PC-3 (cell line): ENCODE measurements around the gene KCTD1. TPM values are rescaled to one million over a fixed set of nuclear protein-coding genes. Genes with fewer than 3 reads are reported as not detected.

Experiments
- ATAC-seq: fragments of 200-7000 bp; cut with Tn5 transposase; 2 replicates; pipeline ENCODE4 v1.9.1; 2020; ENCODE audit warnings: mild to moderate bottlenecking, moderate library complexity
- BruUV-seq: library from RNA; stranded (reverse); fragments of 400-500 nt; replicated peaks from 2 replicates; lab custom pipeline; 2021; lab: Mats Ljungman, UMichigan
- CTCF ChIA-PET: fragments of 300-600 bp; sonication (Branson Sonifier 250); formaldehyde crosslinking; loops from one replicate; lab custom pipeline; 2022; ENCODE audit warnings: antibody characterized with exemption; lab: Charles Lee
- POLR2A ChIA-PET: fragments of 300-600 bp; sonication (Branson Sonifier 250); formaldehyde crosslinking; loops from one replicate; lab custom pipeline; 2022; ENCODE audit warnings: antibody characterized with exemption; ENCODE audit not compliant: unreplicated experiment; lab: Charles Lee
- DNase-seq: peaks from one replicate; pipeline ENCODE4 v3.0.0-alpha.2; 2015
- H2AFZ ChIP-seq: fragments of 300-600 bp; sonication (generic); 2 replicates; pipeline ENCODE4 v1.6.0; 2016; ENCODE audit warnings: antibody characterized with exemption, low read length
- H3F3A ChIP-seq: fragments of 300-600 bp; sonication (generic); one replicate; pipeline ENCODE4 v1.6.0; 2017; ENCODE audit warnings: antibody characterized with exemption, low read length, control low read depth, mild to moderate bottlenecking; ENCODE audit not compliant: unreplicated experiment
- H3K27ac ChIP-seq: fragments of 300-600 bp; sonication (generic); 2 replicates; pipeline ENCODE4 v1.5.1; 2016; ENCODE audit warnings: mild to moderate bottlenecking, low read length
- H3K27me3 ChIP-seq: fragments of 300-600 bp; sonication (generic); 2 replicates; pipeline ENCODE4 v1.6.1; 2016; ENCODE audit warnings: low read length, mixed read lengths
- H3K36me3 ChIP-seq: fragments of 300-600 bp; sonication (generic); 2 replicates; pipeline ENCODE4 v1.6.1; 2016; ENCODE audit warnings: low read depth, mixed run types, low read length, mixed read lengths
- H3K4me1 ChIP-seq: fragments of 300-600 bp; sonication (generic); 2 replicates; pipeline ENCODE4 v1.5.1; 2016; ENCODE audit warnings: low read length; ENCODE audit not compliant: insufficient read depth
- H3K4me2 ChIP-seq: fragments of 300-600 bp; sonication (generic); 2 replicates; pipeline ENCODE4 v1.6.0; 2016; ENCODE audit warnings: low read length
- H3K4me3 ChIP-seq: fragments of 300-600 bp; sonication (generic); 2 replicates; pipeline ENCODE4 v1.5.1; 2016; ENCODE audit warnings: mild to moderate bottlenecking, low read length, mixed read lengths
- H3K79me2 ChIP-seq: fragments of 300-600 bp; sonication (generic); 2 replicates; pipeline ENCODE4 v1.6.1; 2017; ENCODE audit warnings: low read length, mixed read lengths
- H3K9ac ChIP-seq: fragments of 300-600 bp; sonication (generic); 2 replicates; pipeline ENCODE4 v1.6.0; 2016; ENCODE audit warnings: mild to moderate bottlenecking, low read length
- H3K9me2 ChIP-seq: fragments of 300-600 bp; sonication (generic); replicated peaks from 2 replicates; pipeline ENCODE4 v1.6.1; 2016; ENCODE audit warnings: mixed run types, low read length, mixed read lengths
- H3K9me3 ChIP-seq: fragments of 300-600 bp; sonication (generic); 2 replicates; pipeline ENCODE4 v1.6.1; 2016; ENCODE audit warnings: low read length, mixed read lengths
- H4K20me1 ChIP-seq: fragments of 300-600 bp; sonication (generic); 2 replicates; pipeline ENCODE4 v1.6.1; 2016; ENCODE audit warnings: low read length, mixed read lengths
- EZH2 ChIP-seq: fragments of 300-600 bp; sonication (generic); IDR thresholded peaks from one replicate; pipeline ENCODE4 v1.6.1; 2017; ENCODE audit warnings: antibody characterized with exemption, mild to moderate bottlenecking, low read length; ENCODE audit not compliant: unreplicated experiment
- EZH2phosphoT487 ChIP-seq: fragments of 300-600 bp; sonication (generic); IDR thresholded peaks from 2 replicates; pipeline ENCODE4 v1.6.1; 2018; ENCODE audit warnings: mild to moderate bottlenecking, antibody characterized with exemption, low read length, borderline replicate concordance
- intact Hi-C: fragments of 100-400 bp; cut with micrococcal nuclease; formaldehyde crosslinking; loops from 2 replicates; pipeline ENCODE4 v1.9.0; 2023
- total RNA-seq: library from RNA; depleted of rRNA; stranded (reverse); fragments of >200 nt; gene quantifications from 2 replicates; pipeline ENCODE4 v1.2.3, GENCODE V29; 2014
- TF ChIP-seq, protein P1 (sequence below): fragments of 300-600 bp; sonication (generic); conservative IDR thresholded peaks from 2 replicates; pipeline ENCODE4 v1.5.1; 2017; ENCODE audit warnings: antibody characterized with exemption, low read depth, mild to moderate bottlenecking, low read length

Gene KCTD1
- total RNA-seq, 1 experiment from 2014 or later = 15.8 TPM

DNA sequence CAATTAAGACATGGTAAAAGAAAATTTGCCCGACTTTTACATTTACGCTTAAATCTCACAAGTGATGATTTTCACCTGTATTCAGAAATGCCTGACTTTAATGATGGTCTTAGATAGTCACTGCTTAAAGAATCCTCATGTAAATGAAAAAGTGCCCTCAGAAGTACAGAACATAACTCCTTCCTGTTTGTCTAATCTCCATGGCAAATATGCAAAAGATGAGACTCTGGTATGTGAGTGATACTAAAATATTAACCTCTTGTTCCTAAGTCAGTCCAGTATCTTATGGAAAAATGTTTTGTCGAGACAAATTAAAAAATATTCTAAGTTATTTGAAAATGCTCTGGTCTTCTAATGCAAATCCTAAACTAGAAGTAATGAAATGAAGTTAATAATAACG is 29.2 kb downstream of the KCTD1 start:
- no peak for ATAC-seq
- Histone ChIP-seq H3F3A (no peaks in the 10 kb centered on the region), H3K9me3 (no peaks in the 10 kb centered on the region), H3K27ac (no peak overlapping the region), H3K36me3 (no peaks in the 10 kb centered on the region), H3K79me2 (no peaks in the 10 kb centered on the region), H3K4me2 (no peak overlapping the region), H3K9me2 (no peaks in the 10 kb centered on the region), H4K20me1 (no peaks in the 10 kb centered on the region), H2AFZ (no peak overlapping the region), H3K9ac (no peak overlapping the region), H3K27me3 (no peaks in the 10 kb centered on the region), H3K4me1 (no peaks in the 10 kb centered on the region), H3K4me3 (no peak overlapping the region)
- TF ChIP-seq, protein P1, sequence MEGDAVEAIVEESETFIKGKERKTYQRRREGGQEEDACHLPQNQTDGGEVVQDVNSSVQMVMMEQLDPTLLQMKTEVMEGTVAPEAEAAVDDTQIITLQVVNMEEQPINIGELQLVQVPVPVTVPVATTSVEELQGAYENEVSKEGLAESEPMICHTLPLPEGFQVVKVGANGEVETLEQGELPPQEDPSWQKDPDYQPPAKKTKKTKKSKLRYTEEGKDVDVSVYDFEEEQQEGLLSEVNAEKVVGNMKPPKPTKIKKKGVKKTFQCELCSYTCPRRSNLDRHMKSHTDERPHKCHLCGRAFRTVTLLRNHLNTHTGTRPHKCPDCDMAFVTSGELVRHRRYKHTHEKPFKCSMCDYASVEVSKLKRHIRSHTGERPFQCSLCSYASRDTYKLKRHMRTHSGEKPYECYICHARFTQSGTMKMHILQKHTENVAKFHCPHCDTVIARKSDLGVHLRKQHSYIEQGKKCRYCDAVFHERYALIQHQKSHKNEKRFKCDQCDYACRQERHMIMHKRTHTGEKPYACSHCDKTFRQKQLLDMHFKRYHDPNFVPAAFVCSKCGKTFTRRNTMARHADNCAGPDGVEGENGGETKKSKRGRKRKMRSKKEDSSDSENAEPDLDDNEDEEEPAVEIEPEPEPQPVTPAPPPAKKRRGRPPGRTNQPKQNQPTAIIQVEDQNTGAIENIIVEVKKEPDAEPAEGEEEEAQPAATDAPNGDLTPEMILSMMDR = no peak
- TF ChIP-seq EZH2 (no peak), EZH2phosphoT487 (no peak)
- intact Hi-C loops = no loop called here
- POLR2A ChIA-PET = no interaction called here
- CTCF ChIA-PET = no interaction called here
- no peak for DNase-seq
- no TSS peak for BruUV-seq

GRCh38 chr18:26516964-26517363 is 31.4 kb downstream of the KCTD1 start:
- ChIA-PET POLR2A (no interaction called here), CTCF (no interaction called here)
- no peak overlapping the region for H3K4me3 ChIP-seq
- H3K4me1 ChIP-seq = no peaks in the 10 kb centered on the region
- no peak overlapping the region for H3K9ac ChIP-seq
- H3K27me3 ChIP-seq = no peaks in the 10 kb centered on the region
- no peak overlapping the region for H3K27ac ChIP-seq
- H3K9me2 ChIP-seq = no peaks in the 10 kb centered on the region
- no peaks in the 10 kb centered on the region for H4K20me1 ChIP-seq
- no peak overlapping the region for H2AFZ ChIP-seq
- ATAC-seq = no peak
- BruUV-seq = no TSS peak
- H3K36me3 ChIP-seq = no peaks in the 10 kb centered on the region
- intact Hi-C loops = no loop called here
- no peak for TF ChIP-seq EZH2phosphoT487
- TF ChIP-seq, protein P1 = no peak
- DNase-seq = no peak
- H3F3A ChIP-seq = no peaks in the 10 kb centered on the region
- no peak overlapping the region for H3K4me2 ChIP-seq
- H3K9me3 ChIP-seq = no peaks in the 10 kb centered on the region
- no peaks in the 10 kb centered on the region for H3K79me2 ChIP-seq

DNA sequence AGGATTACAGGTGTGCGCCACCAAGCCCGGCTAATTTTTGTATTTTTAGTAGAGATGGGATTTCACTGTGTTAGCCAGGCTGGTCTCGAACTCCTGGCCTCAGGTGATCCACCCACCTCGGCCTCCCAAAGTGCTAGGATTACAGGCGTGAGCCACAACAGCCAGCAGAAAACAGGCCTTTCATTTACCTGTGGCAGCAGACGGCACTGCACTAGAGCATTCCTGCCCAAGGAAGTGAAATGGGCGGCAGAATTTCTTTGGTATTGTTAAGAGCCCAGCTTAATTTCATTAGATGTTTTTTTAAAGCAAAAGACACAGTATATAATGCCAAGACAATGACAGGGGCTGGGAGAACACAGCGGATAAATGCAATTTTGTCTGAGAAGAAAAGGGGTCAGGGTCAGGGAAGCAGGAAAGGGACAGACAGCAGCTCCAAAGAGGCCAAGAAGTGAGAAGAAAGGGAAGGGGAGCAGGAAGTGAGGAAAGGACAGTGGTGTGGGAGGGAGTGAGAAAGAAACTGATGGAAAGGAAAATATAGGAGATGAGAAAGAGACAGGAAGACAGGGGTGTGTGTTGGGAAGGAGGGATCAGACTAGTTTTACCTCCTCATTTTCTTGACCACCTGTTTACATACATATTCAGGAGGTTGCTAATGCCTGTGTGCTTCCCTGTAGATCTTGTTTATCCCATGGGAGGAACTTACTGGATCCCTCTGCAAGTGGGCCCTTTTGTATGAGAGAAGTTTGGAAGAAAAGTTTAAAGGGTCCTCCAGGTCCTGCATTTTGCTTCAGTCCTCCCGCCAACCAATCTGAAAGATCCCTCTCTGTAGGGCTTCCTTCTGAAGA is 32.5 kb downstream of the KCTD1 start:
- BruUV-seq = no TSS peak
- H3K9ac ChIP-seq = no peak overlapping the region
- no peaks in the 10 kb centered on the region for H3F3A ChIP-seq
- DNase-seq (no peak), ATAC-seq (no peak)
- TF ChIP-seq, protein P1 = no peak
- TF ChIP-seq EZH2 = no peak
- no peak for TF ChIP-seq EZH2phosphoT487
- H3K9me2 ChIP-seq = no peaks in the 10 kb centered on the region
- no peak overlapping the region for H3K4me3 ChIP-seq
- POLR2A ChIA-PET = no interaction called here
- no peaks in the 10 kb centered on the region for H4K20me1 ChIP-seq
- H3K79me2 ChIP-seq = no peaks in the 10 kb centered on the region
- no peaks in the 10 kb centered on the region for H3K36me3 ChIP-seq
- H3K27me3 ChIP-seq = no peaks in the 10 kb centered on the region
- no peaks in the 10 kb centered on the region for H3K4me1 ChIP-seq
- H3K9me3 ChIP-seq = no peaks in the 10 kb centered on the region
- intact Hi-C loops = no loop called here
- H3K27ac ChIP-seq = no peak overlapping the region
- no peak overlapping the region for H2AFZ ChIP-seq
- CTCF ChIA-PET = no interaction called here
- no peak overlapping the region for H3K4me2 ChIP-seq
